Activated T-helper 1 cell treated with anti-CD3 and anti-CD28 coated beads, Interleukin-12 subunit alpha, Interleukin-12 subunit beta, Interleukin-2, Interleukin-4 antibody, amounts not matched to agents 30 ng/mL and 10 ng/mL and 1 ng/mL, durations not matched to agents 14 hours and 24 hours and 36 hours (primary cell): ENCODE data around the gene CAPN14. TPM values are rescaled to one million over a fixed set of nuclear protein-coding genes. Genes with fewer than 3 reads are reported as not detected.

Experiments
- DNase-seq: peaks from one replicate; pipeline ENCODE4 v3.0.0; 2021; ENCODE audit warnings: low spot score
- H3K27ac Mint-ChIP-seq: one replicate; pipeline ENCODE4 v1.8.0; 2021; ENCODE audit warnings: mild to moderate bottlenecking, mixed read lengths
- H3K27me3 Mint-ChIP-seq: one replicate; pipeline ENCODE4 v1.8.0; 2022; ENCODE audit warnings: mild to moderate bottlenecking, moderate library complexity, mixed read lengths; ENCODE audit not compliant: insufficient read depth
- H3K36me3 Mint-ChIP-seq: one replicate; pipeline ENCODE4 v1.8.0; 2021; ENCODE audit warnings: low read depth, mixed read lengths
- H3K4me1 Mint-ChIP-seq: one replicate; pipeline ENCODE4 v1.8.0; 2021; ENCODE audit warnings: low read depth, mixed read lengths
- H3K4me3 Mint-ChIP-seq: one replicate; pipeline ENCODE4 v1.8.0; 2021; ENCODE audit warnings: mild to moderate bottlenecking, moderate library complexity, mixed read lengths
- H3K9me3 Mint-ChIP-seq: one replicate; pipeline ENCODE4 v1.8.0; 2021; ENCODE audit warnings: mixed read lengths
- intact Hi-C: fragments of 100-400 bp; cut with micrococcal nuclease; formaldehyde crosslinking; loops from one replicate; pipeline ENCODE4 v1.15.1; 2024
- total RNA-seq: library from RNA; stranded (reverse); gene quantifications from 2 replicates; pipeline ENCODE4 v1.2.3, GENCODE V29; 2022

CAPN14 gene
- total RNA-seq, 1 donor from 2014 or later = 0.18 TPM

DNA sequence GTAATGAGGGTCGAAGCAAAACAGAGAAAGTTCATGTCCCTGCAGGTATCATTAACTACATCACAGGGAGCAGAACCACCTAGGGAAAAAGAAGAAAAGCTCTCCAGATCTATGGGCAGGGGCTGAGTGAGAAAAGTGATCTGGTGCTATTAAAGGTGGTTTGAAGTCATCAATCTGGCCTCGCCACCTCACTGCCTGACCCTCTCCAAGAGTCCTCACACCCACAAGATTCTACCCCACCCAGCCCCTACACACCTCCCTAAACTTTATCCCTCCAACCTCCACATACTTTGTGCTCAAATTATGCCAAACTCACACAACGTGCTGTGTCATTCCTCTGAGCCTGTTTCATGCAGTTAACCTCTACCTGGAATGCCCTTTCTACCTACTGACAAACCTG lies 81.3 kb downstream of the CAPN14 start:
- peaks cover 50% of the 10 kb centered on the region for H3K27me3 Mint-ChIP-seq
- H3K9me3 Mint-ChIP-seq = no peaks in the 10 kb centered on the region
- H3K27ac Mint-ChIP-seq = no peak overlapping the region
- intact Hi-C loops = no loop called here
- DNase-seq = no peak
- H3K36me3 Mint-ChIP-seq = no peaks in the 10 kb centered on the region
- peaks cover 5% of the 10 kb centered on the region for H3K4me1 Mint-ChIP-seq
- H3K4me3 Mint-ChIP-seq = no peak overlapping the region

DNA sequence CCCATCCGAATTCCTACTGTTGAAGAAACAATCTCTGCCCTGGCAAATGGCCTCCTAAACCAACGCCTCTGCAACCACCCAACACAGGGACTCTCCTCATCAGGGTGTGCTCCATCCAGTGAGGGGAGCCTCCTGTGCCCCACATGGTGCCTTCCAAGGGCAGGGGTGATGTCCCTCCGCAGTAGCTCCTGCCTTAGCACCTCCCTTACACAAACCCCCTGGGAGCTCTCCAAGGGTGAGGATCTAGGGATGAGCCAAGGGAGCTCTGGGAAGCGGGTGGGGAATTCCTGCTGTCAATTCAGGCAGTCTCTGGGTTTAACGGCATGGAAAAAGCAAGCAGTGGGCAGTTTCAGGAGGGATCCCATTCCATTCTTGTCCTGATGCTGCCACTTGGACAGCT lies 82.8 kb downstream of the CAPN14 start:
- Mint-ChIP-seq H3K4me1 (peaks cover 5% of the 10 kb centered on the region), H3K27ac (no peak overlapping the region), H3K4me3 (no peak overlapping the region), H3K36me3 (no peaks in the 10 kb centered on the region), H3K27me3 (peaks cover 40% of the 10 kb centered on the region), H3K9me3 (no peaks in the 10 kb centered on the region)
- intact Hi-C loops = no loop called here
- no peak for DNase-seq

DNA sequence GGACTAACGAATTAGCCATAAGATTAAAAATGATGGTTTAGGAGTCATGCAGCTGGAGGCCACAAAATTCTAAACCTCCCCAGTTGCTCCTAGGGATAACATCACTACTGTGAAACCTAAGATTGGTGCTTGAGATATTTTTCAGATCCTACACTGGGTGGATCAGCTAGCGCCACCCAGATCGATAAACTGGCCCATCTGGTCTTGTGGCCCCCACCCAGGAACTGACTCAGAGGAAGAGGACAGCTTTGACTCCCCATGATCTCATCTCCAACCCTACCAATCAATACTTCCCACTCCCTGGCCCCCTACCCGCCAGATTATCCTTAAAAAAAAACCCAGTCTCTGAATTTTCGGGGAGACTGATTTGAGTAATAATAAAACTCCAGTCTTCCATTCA lies 84.5 kb downstream of the CAPN14 start:
- Mint-ChIP-seq H3K27ac (no peak overlapping the region), H3K9me3 (no peaks in the 10 kb centered on the region), H3K27me3 (peaks cover 30% of the 10 kb centered on the region), H3K4me1 (peaks cover 5% of the 10 kb centered on the region), H3K4me3 (no peak overlapping the region), H3K36me3 (no peaks in the 10 kb centered on the region)
- DNase-seq = no peak
- intact Hi-C loops = no loop called here

DNA sequence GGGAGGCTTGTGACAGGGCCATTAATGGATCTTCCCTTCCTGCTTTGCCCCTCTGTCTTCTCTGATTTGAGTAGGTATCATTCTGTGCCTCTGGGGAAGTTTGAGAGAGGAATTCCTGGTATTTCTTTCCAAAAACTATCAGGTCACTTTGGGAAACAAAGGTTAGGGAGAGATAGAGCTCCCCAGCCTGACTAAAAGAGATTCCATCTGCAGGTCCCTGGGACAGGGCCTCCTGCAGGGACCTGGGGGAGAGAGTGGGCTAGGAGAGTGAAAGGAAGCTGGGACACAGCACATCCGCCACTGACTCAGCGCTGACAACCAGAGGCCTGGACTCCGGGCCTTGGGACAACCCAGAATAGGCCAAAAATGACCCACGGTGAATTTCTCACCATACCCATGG lies 85.4 kb downstream of the CAPN14 start:
- H3K27me3 Mint-ChIP-seq = peaks cover 28% of the 10 kb centered on the region
- H3K4me3 Mint-ChIP-seq = no peak overlapping the region
- no peak for DNase-seq
- no peaks in the 10 kb centered on the region for H3K36me3 Mint-ChIP-seq
- intact Hi-C loops = no loop called here
- no peak overlapping the region for H3K27ac Mint-ChIP-seq
- peaks cover 2% of the 10 kb centered on the region for H3K4me1 Mint-ChIP-seq
- no peaks in the 10 kb centered on the region for H3K9me3 Mint-ChIP-seq

GRCh38 chr2:31129375-31130171 lies 87.7 kb downstream of the CAPN14 start:
- no peak overlapping the region for H3K4me3 Mint-ChIP-seq
- H3K36me3 Mint-ChIP-seq = no peaks in the 10 kb centered on the region
- no peaks in the 10 kb centered on the region for H3K4me1 Mint-ChIP-seq
- H3K27me3 Mint-ChIP-seq = peaks cover 7% of the 10 kb centered on the region
- intact Hi-C loops = no loop called here
- DNase-seq = no peak
- H3K27ac Mint-ChIP-seq = no peak overlapping the region
- H3K9me3 Mint-ChIP-seq = no peaks in the 10 kb centered on the region

GRCh38 chr2:31127931-31128330 lies 89.4 kb downstream of the CAPN14 start:
- H3K27me3 Mint-ChIP-seq = peaks cover 3% of the 10 kb centered on the region
- no peak overlapping the region for H3K4me3 Mint-ChIP-seq
- no peak overlapping the region for H3K27ac Mint-ChIP-seq
- no peaks in the 10 kb centered on the region for H3K9me3 Mint-ChIP-seq
- no peak for DNase-seq
- intact Hi-C loops = no loop called here
- no peaks in the 10 kb centered on the region for H3K4me1 Mint-ChIP-seq
- no peaks in the 10 kb centered on the region for H3K36me3 Mint-ChIP-seq

DNA sequence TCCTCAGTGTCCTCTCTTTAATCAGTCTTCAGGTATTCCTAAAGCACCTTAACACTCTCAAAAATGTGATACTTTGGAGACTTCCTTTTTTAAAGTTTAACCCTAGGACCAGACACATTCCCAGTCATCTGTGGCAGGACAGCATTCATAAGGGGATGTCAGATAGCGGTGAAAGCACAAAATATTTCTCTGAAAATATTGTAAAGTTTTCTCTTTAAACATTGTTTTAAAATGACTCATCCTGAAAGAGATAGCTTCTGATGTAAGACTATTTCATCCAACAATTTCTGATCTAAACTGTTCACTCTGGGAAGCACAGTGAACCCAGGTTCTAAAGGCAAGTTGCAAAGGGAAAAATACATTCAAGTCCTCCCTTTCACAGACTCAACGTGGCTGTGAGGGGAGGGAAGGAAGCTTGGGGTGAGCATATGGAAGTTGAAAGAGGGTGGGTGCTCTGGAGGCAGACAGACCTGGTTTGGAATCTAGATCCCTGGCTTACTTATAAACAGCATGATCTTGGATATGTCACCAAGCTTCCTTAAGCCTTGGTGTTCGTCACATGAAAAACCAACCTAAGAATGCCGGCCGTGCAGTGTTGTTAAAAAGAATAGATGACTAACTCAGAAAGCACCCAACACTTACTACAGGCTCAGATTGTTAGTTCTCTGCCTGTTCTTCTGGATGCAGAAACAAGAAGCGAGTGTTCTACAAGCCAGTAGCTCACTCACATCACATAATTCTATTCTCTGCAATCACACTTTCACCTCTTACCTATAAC lies 91.2 kb downstream of the CAPN14 start:
- intact Hi-C loops = no loop called here
- no peak for DNase-seq
- Mint-ChIP-seq H3K9me3 (no peaks in the 10 kb centered on the region), H3K36me3 (no peaks in the 10 kb centered on the region), H3K4me1 (no peaks in the 10 kb centered on the region), H3K27me3 (peaks cover 2% of the 10 kb centered on the region), H3K27ac (no peak overlapping the region), H3K4me3 (no peak overlapping the region)

GRCh38 chr2:31124904-31125303 lies 92.4 kb downstream of the CAPN14 start:
- no peak for DNase-seq
- Mint-ChIP-seq H3K4me1 (no peaks in the 10 kb centered on the region), H3K36me3 (no peaks in the 10 kb centered on the region), H3K27ac (no peak overlapping the region), H3K4me3 (no peak overlapping the region), H3K9me3 (no peaks in the 10 kb centered on the region), H3K27me3 (peaks cover 2% of the 10 kb centered on the region)
- intact Hi-C loops = no loop called here

Other genes starting within 250 kb of the CAPN14 start
- gene GALNT14, start 79.1 kb downstream of the CAPN14 start, total RNA-seq = 0.21 and 0.27 TPM in 2 replicates
- gene EHD3, start 16.6 kb upstream of the CAPN14 start, total RNA-seq = 1.9 and 2.1 TPM in 2 replicates
- not detected in 2 replicates for gene XDH, start 197.2 kb upstream of the CAPN14 start, total RNA-seq